ENCODE measurements around the gene LRP1B. TPM values are rescaled to one million over a fixed set of nuclear protein-coding genes. Genes with fewer than 3 reads are reported as not detected.

Gene LRP1B
- polyA plus RNA-seq, 1 of the 3 experiments (the other 2 are of a cell fraction), result 0.28 TPM

- TF ChIP-seq FOSL2 (IDR thresholded peaks at IDR 0.05; ENCODE audit: borderline replicate concordance, low read depth) (0 out of 2 replicates have a peak, but pooled peaks have one; percentile 37), MAX (IDR thresholded peaks at IDR 0.05; ENCODE audit: low read depth) (no peak), RXRA (IDR thresholded peaks at IDR 0.05; ENCODE audit: borderline replicate concordance, low read depth) (no peak), ELF1 (IDR thresholded peaks at IDR 0.05) (no peak), MXI1 (IDR thresholded peaks at IDR 0.05; ENCODE audit: low read depth, low read length) (no peak), CTCF (IDR thresholded peaks at IDR 0.05) (no peak)
Measured at GRCh38 chr2:142174176-142174575, 43.4 kb upstream of the LRP1B start (continued).

- H3K27me3 ChIP-seq (ENCODE audit: insufficient read depth), result no peaks in the 10 kb centered on the region
Measured at GRCh38 chr2:142170847-142171246, 40.0 kb upstream of the LRP1B start.

More at GRCh38 chr2:142170847-142171246, 40.0 kb upstream of the LRP1B start:
- TF ChIP-seq ZBTB33 (IDR thresholded peaks at IDR 0.05; ENCODE audit: borderline replicate concordance, low read depth), result no peak
- no peak for TF ChIP-seq RAD21 (IDR thresholded peaks at IDR 0.05; ENCODE audit: low read length)
- no peak for TF ChIP-seq POLR2AphosphoS5 (IDR thresholded peaks at IDR 0.05; ENCODE audit: low read depth, low read length)
- TF ChIP-seq NRF1 (IDR thresholded peaks at IDR 0.05; ENCODE audit: low read depth, low read length), result no peak
- no peak for TF ChIP-seq EP300 (IDR thresholded peaks at IDR 0.05; ENCODE audit: borderline replicate concordance in 1 of 2, low read depth in 1 of 2, low read length in 1 of 2)
- Histone ChIP-seq H3K79me2 (ENCODE audit: insufficient read depth) (no peaks in the 10 kb centered on the region), H3K36me3 (replicated peaks in 1 of 2; ENCODE audit: control insufficient read depth in 1 of 2, insufficient read depth in 2 of 2, low read length in 1 of 2) (no peaks in the 10 kb centered on the region), H3K4me3 (ENCODE audit: low read depth in 2 of 2, low read length in 1 of 2) (no peak overlapping the region), H3K27ac (ENCODE audit: low read depth in 2 of 2, low read length in 1 of 2) (no peak overlapping the region), H4K20me1 (ENCODE audit: insufficient read depth) (no peaks in the 10 kb centered on the region), H2AFZ (ENCODE audit: low read depth) (no peak overlapping the region), H3K9ac (no peak overlapping the region), H3K9me3 (no peaks in the 10 kb centered on the region), H3K9me2 (no peaks in the 10 kb centered on the region), H3K4me1 (ENCODE audit: control insufficient read depth in 1 of 2, insufficient read depth in 2 of 2, low read depth in 1 of 2, low read length in 1 of 2) (peaks cover 0 to 6% of the 10 kb centered on the region in 2 experiments; a peak in 3 of 4 replicates), H3F3A (replicated peaks; ENCODE audit: insufficient read depth) (peaks cover 9% of the 10 kb centered on the region), H3K4me2 (no peak overlapping the region)
- WGBS (ENCODE audit: low lambda C conversion rate), result 51% methylated on average over 2 of the region's 2 CpGs
- CTCF ChIA-PET, result interaction anchor here (0.6 to 1.7 kb wide), 3 partner anchors 31 to 887 kb away, joined by 3 to 6 read pairs (median 3); no protein-coding TSS in a partner anchor
- DNase-seq, result no peak
- POLR2A ChIA-PET, result no interaction called here
